H9 (cell line): ENCODE results near the gene DUS2. TPM values are rescaled to one million over a fixed set of nuclear protein-coding genes. Genes with fewer than 3 reads are reported as not detected.

Source experiments
- DNase-seq: peaks from one replicate; pipeline ENCODE4 v3.0.0-alpha.2; 2017
- H2AFZ ChIP-seq: one replicate; pipeline ENCODE4 v1.6.1; 2013; ENCODE audit warnings: mild to moderate bottlenecking, low read length, control low read depth, moderate library complexity
- H2AK5ac ChIP-seq: 2 replicates; pipeline ENCODE4 v1.6.1; 2013; ENCODE audit warnings: low read length, control low read depth, mixed read lengths; ENCODE audit not compliant: insufficient read length
- H2BK120ac ChIP-seq: one replicate; pipeline ENCODE4 v1.6.1; 2013; ENCODE audit warnings: low read depth, mild to moderate bottlenecking, low read length, control low read depth, inconsistent platforms; ENCODE audit not compliant: poor library complexity, severe bottlenecking
- H2BK12ac ChIP-seq: 2 replicates; pipeline ENCODE4 v1.6.1; 2013; ENCODE audit warnings: low read length, control low read depth, mixed read lengths, low read depth; ENCODE audit not compliant: insufficient read length
- H2BK15ac ChIP-seq: 2 replicates; pipeline ENCODE4 v1.6.1; 2013; ENCODE audit warnings: low read depth, low read length, control low read depth
- H2BK20ac ChIP-seq: one replicate; pipeline ENCODE4 v1.6.1; 2013; ENCODE audit warnings: low read depth, mild to moderate bottlenecking, low read length, control low read depth, inconsistent platforms; ENCODE audit not compliant: poor library complexity, severe bottlenecking
- H2BK5ac ChIP-seq: 2 replicates; pipeline ENCODE4 v1.6.1; 2013; ENCODE audit warnings: low read length, control low read depth, mixed read lengths; ENCODE audit not compliant: insufficient read length
- H3K14ac ChIP-seq: 2 replicates; pipeline ENCODE4 v1.6.1; 2013; ENCODE audit warnings: low read length, control low read depth; ENCODE audit not compliant: insufficient read depth
- H3K18ac ChIP-seq: 2 replicates; pipeline ENCODE4 v1.6.1; 2013; ENCODE audit warnings: low read depth, mild to moderate bottlenecking, mixed read lengths, low read length, control low read depth; ENCODE audit not compliant: insufficient read length
- H3K23ac ChIP-seq: 2 replicates; pipeline ENCODE4 v1.6.1; 2013; ENCODE audit warnings: low read length, control low read depth, mixed read lengths, low read depth; ENCODE audit not compliant: insufficient read length
- H3K23me2 ChIP-seq: 2 replicates; pipeline ENCODE4 v1.6.1; 2013; ENCODE audit warnings: low read depth, mild to moderate bottlenecking, mixed read lengths, low read length, control low read depth; ENCODE audit not compliant: insufficient read length, poor library complexity, severe bottlenecking
- H3K27ac ChIP-seq: 2 replicates; pipeline ENCODE4 v1.5.1; 2013; ENCODE audit warnings: low read length, control low read depth, mixed read lengths, low read depth; ENCODE audit not compliant: insufficient read length
- H3K27me3 ChIP-seq: 2 replicates; pipeline ENCODE4 v1.6.1; 2013; ENCODE audit warnings: low read length, control low read depth, inconsistent platforms; ENCODE audit not compliant: insufficient read depth
- H3K4ac ChIP-seq: 2 replicates; pipeline ENCODE4 v1.6.1; 2013; ENCODE audit warnings: low read depth, mild to moderate bottlenecking, control low read depth, inconsistent platforms, low read length, moderate library complexity
- H3K4me1 ChIP-seq: 2 replicates; pipeline ENCODE4 v1.6.1; 2013; ENCODE audit warnings: low read length, control low read depth, inconsistent platforms; ENCODE audit not compliant: insufficient read depth
- H3K4me2 ChIP-seq: 2 replicates; pipeline ENCODE4 v1.6.1; 2013; ENCODE audit warnings: low read length, control low read depth, mixed read lengths; ENCODE audit not compliant: insufficient read length, insufficient read depth
- H3K56ac ChIP-seq: 2 replicates; pipeline ENCODE4 v1.6.1; 2013; ENCODE audit warnings: low read depth, mild to moderate bottlenecking, mixed read lengths, low read length, control low read depth; ENCODE audit not compliant: insufficient read length
- H3K79me1 ChIP-seq: 2 replicates; pipeline ENCODE4 v1.6.1; 2013; ENCODE audit warnings: low read depth, mild to moderate bottlenecking, moderate library complexity, low read length, control low read depth, inconsistent platforms; ENCODE audit not compliant: insufficient read depth, poor library complexity, severe bottlenecking
- H3K79me2 ChIP-seq: 2 replicates; pipeline ENCODE4 v1.6.1; 2013; ENCODE audit warnings: low read length, control low read depth, inconsistent platforms; ENCODE audit not compliant: insufficient read depth
- H3K9ac ChIP-seq: 2 replicates; pipeline ENCODE4 v1.6.1; 2013; ENCODE audit warnings: low read length, control low read depth, mixed read lengths; ENCODE audit not compliant: insufficient read length; ENCODE audit errors: extremely low read depth
- H3K9me3 ChIP-seq: one replicate; pipeline ENCODE4 v1.6.1; 2013; ENCODE audit warnings: low read depth, low read length, inconsistent platforms; ENCODE audit not compliant: control insufficient read depth
- H3T11ph ChIP-seq: one replicate; pipeline ENCODE4 v1.6.1; 2013; ENCODE audit warnings: mild to moderate bottlenecking, low read length, control low read depth, inconsistent platforms
- H4K20me1 ChIP-seq: one replicate; pipeline ENCODE4 v1.6.1; 2013; ENCODE audit not compliant: control insufficient read depth, insufficient read length, insufficient read depth
- H4K5ac ChIP-seq: 2 replicates; pipeline ENCODE4 v1.6.1; 2013; ENCODE audit warnings: low read depth, mild to moderate bottlenecking, mixed read lengths, low read length, control low read depth; ENCODE audit not compliant: insufficient read length
- H4K8ac ChIP-seq: replicated peaks from 2 replicates; pipeline ENCODE4 v1.6.1; 2013; ENCODE audit warnings: low read length, control low read depth, mixed read lengths, low read depth; ENCODE audit not compliant: insufficient read length
- H4K91ac ChIP-seq: 2 replicates; pipeline ENCODE4 v1.6.1; 2013; ENCODE audit warnings: low read depth, mild to moderate bottlenecking, moderate library complexity, mixed read lengths, low read length, control low read depth; ENCODE audit not compliant: insufficient read length
- H3K27ac Mint-ChIP-seq, 3 experiments: 2 replicates in 2 of 3; 3 replicates in 1 of 3; pipeline ENCODE4 v1.8.0; 2020 to 2021; ENCODE audit warnings: mixed read lengths in 3 of 3, mild to moderate bottlenecking in 1 of 3, moderate library complexity in 1 of 3
- H3K27me3 Mint-ChIP-seq: 2 replicates; pipeline ENCODE4 v1.8.0; 2021; ENCODE audit warnings: low read depth, mild to moderate bottlenecking, moderate library complexity, mixed read lengths
- H3K36me3 Mint-ChIP-seq, 3 experiments: 2 replicates in 2 of 3; 3 replicates in 1 of 3; pipeline ENCODE4 v1.8.0; 2020 to 2021; ENCODE audit warnings: low read depth in 3 of 3, mixed read lengths in 3 of 3; ENCODE audit not compliant: insufficient read depth in 1 of 3
- H3K4me1 Mint-ChIP-seq, 2 experiments: 2 replicates each; pipeline ENCODE4 v1.8.0; 2020; ENCODE audit warnings: mixed read lengths in 2 of 2
- H3K4me3 Mint-ChIP-seq, 2 experiments: 2 replicates in 1 of 2; 3 replicates in 1 of 2; pipeline ENCODE4 v1.8.0; 2020 to 2021; ENCODE audit warnings: mild to moderate bottlenecking in 2 of 2, mixed read lengths in 2 of 2, moderate library complexity in 1 of 2
- H3K9me3 Mint-ChIP-seq, 2 experiments: 2 replicates in 1 of 2; 3 replicates in 1 of 2; pipeline ENCODE4 v1.8.0; 2020; ENCODE audit warnings: mild to moderate bottlenecking in 2 of 2, mixed read lengths in 2 of 2, moderate library complexity in 1 of 2
- WGBS: extraction: QIAGEN DNeasy Blood & Tissue Kit; methylation state at CpG from one replicate; pipeline ENCODE4 v1.1.7; 2013; ENCODE audit warnings: missing lambda C conversion rate, low lambda C conversion rate, mixed read lengths; ENCODE audit not compliant: insufficient read length; ENCODE audit errors: extremely low coverage; 5-methylcytosine and 5-hydroxymethylcytosine counted together
- total RNA-seq: library from RNA; stranded (reverse); gene quantifications from 2 replicates; pipeline ENCODE4 v1.2.1, GENCODE V29; 2021
- TF ChIP-seq, protein P1 (sequence below): fragments of 200-600 bp; sonication (generic); conservative IDR thresholded peaks from 3 replicates; pipeline ENCODE4 v1.8.0; 2021; ENCODE audit warnings: antibody characterized with exemption, mild to moderate bottlenecking

The DUS2 gene
- total RNA-seq, 1 experiment from 2014 or later = 28.5 TPM

DNA sequence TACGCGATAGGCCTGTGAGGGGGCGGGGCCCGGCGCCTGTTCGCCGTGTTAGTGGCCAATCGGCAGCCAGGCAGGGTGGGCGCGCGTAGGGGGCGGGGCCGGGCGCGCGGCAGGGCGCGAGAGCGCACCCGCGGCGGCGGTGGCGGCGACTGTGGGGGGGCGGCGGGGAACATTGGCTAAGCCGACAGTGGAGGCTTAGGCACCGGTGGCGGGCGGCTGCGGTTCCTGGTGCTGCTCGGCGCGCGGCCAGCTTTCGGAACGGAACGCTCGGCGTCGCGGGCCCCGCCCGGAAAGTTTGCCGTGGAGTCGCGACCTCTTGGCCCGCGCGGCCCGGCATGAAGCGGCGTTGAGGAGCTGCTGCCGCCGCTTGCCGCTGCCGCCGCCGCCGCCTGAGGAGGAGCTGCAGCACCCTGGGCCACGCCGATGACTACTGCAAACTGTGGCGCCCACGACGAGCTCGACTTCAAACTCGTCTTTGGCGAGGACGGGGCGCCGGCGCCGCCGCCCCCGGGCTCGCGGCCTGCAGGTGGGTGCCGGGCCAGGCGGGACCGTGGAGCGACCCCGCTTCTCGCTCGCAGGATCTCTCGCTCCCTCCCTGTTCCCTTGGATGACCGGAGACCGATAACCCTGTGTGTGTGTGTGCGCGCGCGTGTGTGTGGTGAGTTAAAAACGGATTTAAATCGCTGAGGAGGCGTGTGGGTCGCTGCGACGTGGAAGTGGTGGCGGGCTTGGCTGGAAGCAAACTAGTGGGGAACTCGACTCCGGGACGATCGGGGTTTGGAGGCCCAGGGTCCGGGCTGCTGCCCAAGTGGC lies 62.4 kb downstream of the DUS2 start, which contains the start of gene NFATC3:
Gene NFATC3 (plus strand): TSS at position 112 of the 813 bp plus-strand sequence. CDS start 312 bp downstream, at position 424.
- H2BK20ac ChIP-seq = no peak within 1 kb of the TSS
- H2AFZ ChIP-seq = no peak within 1 kb of the TSS
- peak within 1 kb of the TSS; percentile 87 for H3K14ac ChIP-seq
- H4K8ac ChIP-seq = no peak within 1 kb of the TSS
- no peak within 1 kb of the TSS for H2BK15ac ChIP-seq
- no peak within 1 kb of the TSS for H4K5ac ChIP-seq
- H2BK120ac ChIP-seq = no peak within 1 kb of the TSS
- H3K23me2 ChIP-seq = peaks cover 12% of the 10 kb centered on the region
- H2BK5ac ChIP-seq = no peak within 1 kb of the TSS
- peaks cover 0 to 2% (median 0%) of the 10 kb centered on the region in 3 experiments; a peak in 1 of 7 replicates for H3K36me3 Mint-ChIP-seq
- H4K20me1 ChIP-seq = no peaks in the 10 kb centered on the region
- peak within 1 kb of the TSS; percentile 67 for H3K9ac ChIP-seq
- peaks cover 11% of the 10 kb centered on the region; the same call in 1 of the 2 replicates for H3K79me2 ChIP-seq
- no peak within 1 kb of the TSS for H3T11ph ChIP-seq
- H3K23ac ChIP-seq = no peak within 1 kb of the TSS
- peak within 1 kb of the TSS; percentile 78 for H3K18ac ChIP-seq
- H3K27ac ChIP-seq = peak within 1 kb of the TSS; percentile 53
- peak within 1 kb of the TSS; percentile 94 to 98 (median 97) for H3K27ac Mint-ChIP-seq
- H3K27me3 ChIP-seq = no peaks in the 10 kb centered on the region
- H3K4me3 Mint-ChIP-seq = peak within 1 kb of the TSS; percentile 99 to 100
- no peak within 1 kb of the TSS for H2AK5ac ChIP-seq
- no peaks in the 10 kb centered on the region for H3K79me1 ChIP-seq
- peaks cover 0 to 3% of the 10 kb centered on the region in 2 experiments; a peak in 1 of 5 replicates for H3K9me3 Mint-ChIP-seq
- H3K4ac ChIP-seq = no peak within 1 kb of the TSS
- H2BK12ac ChIP-seq = no peak within 1 kb of the TSS
- H3K4me1 ChIP-seq = no peaks in the 10 kb centered on the region; the same call in 1 of the 2 replicates
- H3K56ac ChIP-seq = no peak within 1 kb of the TSS
- TF ChIP-seq, protein P1, sequence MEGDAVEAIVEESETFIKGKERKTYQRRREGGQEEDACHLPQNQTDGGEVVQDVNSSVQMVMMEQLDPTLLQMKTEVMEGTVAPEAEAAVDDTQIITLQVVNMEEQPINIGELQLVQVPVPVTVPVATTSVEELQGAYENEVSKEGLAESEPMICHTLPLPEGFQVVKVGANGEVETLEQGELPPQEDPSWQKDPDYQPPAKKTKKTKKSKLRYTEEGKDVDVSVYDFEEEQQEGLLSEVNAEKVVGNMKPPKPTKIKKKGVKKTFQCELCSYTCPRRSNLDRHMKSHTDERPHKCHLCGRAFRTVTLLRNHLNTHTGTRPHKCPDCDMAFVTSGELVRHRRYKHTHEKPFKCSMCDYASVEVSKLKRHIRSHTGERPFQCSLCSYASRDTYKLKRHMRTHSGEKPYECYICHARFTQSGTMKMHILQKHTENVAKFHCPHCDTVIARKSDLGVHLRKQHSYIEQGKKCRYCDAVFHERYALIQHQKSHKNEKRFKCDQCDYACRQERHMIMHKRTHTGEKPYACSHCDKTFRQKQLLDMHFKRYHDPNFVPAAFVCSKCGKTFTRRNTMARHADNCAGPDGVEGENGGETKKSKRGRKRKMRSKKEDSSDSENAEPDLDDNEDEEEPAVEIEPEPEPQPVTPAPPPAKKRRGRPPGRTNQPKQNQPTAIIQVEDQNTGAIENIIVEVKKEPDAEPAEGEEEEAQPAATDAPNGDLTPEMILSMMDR = 0 out of 3 replicates have a peak, but pooled peaks have one; percentile 8
- no CpG with 5 or more reads among the region's 104 CpGs for WGBS
- no peak within 1 kb of the TSS for H4K91ac ChIP-seq
- H3K4me2 ChIP-seq = peak within 1 kb of the TSS; percentile 92
- H3K27me3 Mint-ChIP-seq = no peaks in the 10 kb centered on the region; the same call in 1 of the 2 replicates
- peak; percentile 37 for DNase-seq
- peaks cover 21 to 23% of the 10 kb centered on the region in 2 experiments for H3K4me1 Mint-ChIP-seq
- H3K9me3 ChIP-seq = no peaks in the 10 kb centered on the region
